ENCODE results near the gene ANP32B. TPM values are rescaled to one million over a fixed set of nuclear protein-coding genes. Genes with fewer than 3 reads are reported as not detected.
A peak's percentile ranks its signal among the peaks of the same experiment; 100 is the strongest.
"Not testable (repeated sequence)": the region's sequence is repeated elsewhere in the genome, so short reads cannot be mapped to it uniquely, and the experiment has no call there.

Gene ANP32B
- total RNA-seq, 1 donor from 2014 or later = 323 TPM

- no peak overlapping the region for H3K27ac Mint-ChIP-seq
- no peak overlapping the region for H3K4me3 Mint-ChIP-seq (ENCODE audit: low read depth)
- peaks cover 2% of the 10 kb centered on the region for H3K9me3 Mint-ChIP-seq
- DNase-seq (ENCODE audit: low spot score) = no peak
- H3K4me1 Mint-ChIP-seq (ENCODE audit: low read depth) = peaks cover 2% of the 10 kb centered on the region
- peaks cover 19% of the 10 kb centered on the region for H3K27me3 Mint-ChIP-seq (ENCODE audit: low read depth)
- intact Hi-C loops (cut with micrococcal nuclease) = no loop called here
- H3K36me3 Mint-ChIP-seq (ENCODE audit: low read depth) = no peaks in the 10 kb centered on the region
These were observed 13.0 kb upstream of the ANP32B start for GRCh38 chr9:97970165-97970564.

GRCh38 chr9:97972753-97973152, 10.4 kb upstream of the ANP32B start:
- intact Hi-C loops (cut with micrococcal nuclease) = no loop called here
- Mint-ChIP-seq H3K4me1 (ENCODE audit: low read depth) (peaks cover 2% of the 10 kb centered on the region), H3K9me3 (peaks cover 4% of the 10 kb centered on the region), H3K36me3 (ENCODE audit: low read depth) (no peaks in the 10 kb centered on the region), H3K27me3 (ENCODE audit: low read depth) (peaks cover 22% of the 10 kb centered on the region), H3K4me3 (ENCODE audit: low read depth) (no peak overlapping the region), H3K27ac (no peak overlapping the region)
- DNase-seq (ENCODE audit: low spot score) = no peak

GRCh38 chr9:97975376-97975775, 7.8 kb upstream of the ANP32B start:
- Mint-ChIP-seq H3K27me3 (ENCODE audit: low read depth) (peaks cover 19% of the 10 kb centered on the region), H3K9me3 (peaks cover 4% of the 10 kb centered on the region), H3K27ac (no peak overlapping the region), H3K36me3 (ENCODE audit: low read depth) (no peaks in the 10 kb centered on the region), H3K4me3 (ENCODE audit: low read depth) (no peak overlapping the region), H3K4me1 (ENCODE audit: low read depth) (peaks cover 6% of the 10 kb centered on the region)
- DNase-seq (ENCODE audit: low spot score) = no peak
- intact Hi-C loops (cut with micrococcal nuclease) = no loop called here

GRCh38 chr9:97976633-97977032, 6.5 kb upstream of the ANP32B start:
- H3K4me1 Mint-ChIP-seq (ENCODE audit: low read depth); intact Hi-C loops (cut with micrococcal nuclease); H3K9me3 Mint-ChIP-seq; DNase-seq (ENCODE audit: low spot score); H3K27ac Mint-ChIP-seq; H3K36me3 Mint-ChIP-seq (ENCODE audit: low read depth); H3K4me3 Mint-ChIP-seq (ENCODE audit: low read depth): not testable (repeated sequence)
- H3K27me3 Mint-ChIP-seq (ENCODE audit: low read depth) = peaks cover 17% of the 10 kb centered on the region

GRCh38 chr9:97978371-97979130, 4.6 kb upstream of the ANP32B start:
- no peak overlapping the region for H3K4me3 Mint-ChIP-seq (ENCODE audit: low read depth)
- peaks cover 11% of the 10 kb centered on the region for H3K4me1 Mint-ChIP-seq (ENCODE audit: low read depth)
- intact Hi-C loops (cut with micrococcal nuclease) = no loop called here
- no peak for DNase-seq (ENCODE audit: low spot score)
- H3K9me3 Mint-ChIP-seq = peaks cover 4% of the 10 kb centered on the region
- H3K27ac Mint-ChIP-seq = no peak overlapping the region
- H3K27me3 Mint-ChIP-seq (ENCODE audit: low read depth) = peaks cover 5% of the 10 kb centered on the region
- no peaks in the 10 kb centered on the region for H3K36me3 Mint-ChIP-seq (ENCODE audit: low read depth)

- H3K4me1 Mint-ChIP-seq (ENCODE audit: low read depth) = peaks cover 11% of the 10 kb centered on the region
- H3K36me3 Mint-ChIP-seq (ENCODE audit: low read depth) = no peaks in the 10 kb centered on the region
- no peak overlapping the region for H3K4me3 Mint-ChIP-seq (ENCODE audit: low read depth)
- DNase-seq (ENCODE audit: low spot score) = no peak
- intact Hi-C loops (cut with micrococcal nuclease) = loop anchor here (5.0 kb wide), 1 partner anchor 122 kb away; no protein-coding TSS in a partner anchor
- H3K27me3 Mint-ChIP-seq (ENCODE audit: low read depth) = peaks cover 5% of the 10 kb centered on the region
- H3K9me3 Mint-ChIP-seq = peaks cover 4% of the 10 kb centered on the region
- H3K27ac Mint-ChIP-seq = no peak overlapping the region
These were observed 3.2 kb upstream of the ANP32B start for GRCh38 chr9:97979788-97980478.

- H3K4me1 Mint-ChIP-seq (ENCODE audit: low read depth) = peaks cover 11% of the 10 kb centered on the region
- no peak for DNase-seq (ENCODE audit: low spot score)
- H3K36me3 Mint-ChIP-seq (ENCODE audit: low read depth) = peaks cover 2% of the 10 kb centered on the region
- no peaks in the 10 kb centered on the region for H3K9me3 Mint-ChIP-seq
- peaks cover 1% of the 10 kb centered on the region for H3K27me3 Mint-ChIP-seq (ENCODE audit: low read depth)
- no peak overlapping the region for H3K27ac Mint-ChIP-seq
- no peak overlapping the region for H3K4me3 Mint-ChIP-seq (ENCODE audit: low read depth)
- intact Hi-C loops (cut with micrococcal nuclease) = loop anchor here (5.0 kb wide), 1 partner anchor 122 kb away; no protein-coding TSS in a partner anchor
These were observed 2.7 kb upstream of the ANP32B start for GRCh38 chr9:97980479-97980803.

GRCh38 chr9:97980918-97981845, 2.0 kb upstream of the ANP32B start:
- DNase-seq (ENCODE audit: low spot score) = no peak
- Mint-ChIP-seq H3K4me1 (ENCODE audit: low read depth) (peaks cover 14% of the 10 kb centered on the region), H3K27ac (no peak overlapping the region), H3K4me3 (ENCODE audit: low read depth) (peak overlapping the region; percentile 9), H3K27me3 (ENCODE audit: low read depth) (peaks cover 1% of the 10 kb centered on the region), H3K36me3 (ENCODE audit: low read depth) (peaks cover 9% of the 10 kb centered on the region), H3K9me3 (no peaks in the 10 kb centered on the region)
- intact Hi-C loops (cut with micrococcal nuclease) = loop anchor here (5.0 kb wide), 1 partner anchor 121 kb away; no protein-coding TSS in a partner anchor

GRCh38 chr9:97981846-97982682, 1.1 kb upstream of the ANP32B start:
- no peaks in the 10 kb centered on the region for H3K9me3 Mint-ChIP-seq
- peaks cover 14% of the 10 kb centered on the region for H3K36me3 Mint-ChIP-seq (ENCODE audit: low read depth)
- DNase-seq (ENCODE audit: low spot score) = no peak
- H3K4me1 Mint-ChIP-seq (ENCODE audit: low read depth) = peaks cover 20% of the 10 kb centered on the region
- H3K27me3 Mint-ChIP-seq (ENCODE audit: low read depth) = no peaks in the 10 kb centered on the region
- intact Hi-C loops (cut with micrococcal nuclease) = loop anchor here (2.0 to 5.0 kb wide), 2 partner anchors 75 to 120 kb away; partner anchors contain the start of gene NANS
- H3K4me3 Mint-ChIP-seq (ENCODE audit: low read depth) = peak overlapping the region; percentile 84
- peak overlapping the region; percentile 80 for H3K27ac Mint-ChIP-seq

GRCh38 chr9:97983589-97984187, 547 bp downstream of the ANP32B start:
- Mint-ChIP-seq H3K27me3 (ENCODE audit: low read depth) (no peaks in the 10 kb centered on the region), H3K9me3 (no peaks in the 10 kb centered on the region), H3K27ac (peak overlapping the region; percentile 78), H3K36me3 (ENCODE audit: low read depth) (peaks cover 19% of the 10 kb centered on the region), H3K4me1 (ENCODE audit: low read depth) (peaks cover 33% of the 10 kb centered on the region), H3K4me3 (ENCODE audit: low read depth) (peak overlapping the region; percentile 71)
- intact Hi-C loops (cut with micrococcal nuclease) = loop anchor here (1.0 to 5.0 kb wide), 3 partner anchors 61 to 119 kb away; partner anchors contain the start of genes NANS and TRMO
- peak; percentile 43 for DNase-seq (ENCODE audit: low spot score)

- Mint-ChIP-seq H3K27ac (no peak overlapping the region), H3K9me3 (no peaks in the 10 kb centered on the region), H3K36me3 (ENCODE audit: low read depth) (peaks cover 19% of the 10 kb centered on the region), H3K4me1 (ENCODE audit: low read depth) (peaks cover 40% of the 10 kb centered on the region), H3K27me3 (ENCODE audit: low read depth) (no peaks in the 10 kb centered on the region), H3K4me3 (ENCODE audit: low read depth) (peak overlapping the region; percentile 66)
- peak; percentile 76 for DNase-seq (ENCODE audit: low spot score)
- intact Hi-C loops (cut with micrococcal nuclease) = loop anchor here (5.0 kb wide), 2 partner anchors 63 to 118 kb away; no protein-coding TSS in a partner anchor
These were observed 1.3 kb downstream of the ANP32B start for GRCh38 chr9:97984188-97985057.

Data from activated T-helper 2 cell treated with anti-CD3 and anti-CD28 coated beads, Interferon-gamma antibody, Interleukin-2, Interleukin-4, amounts not matched to agents 10 μg/mL and 5 μg/mL and 100 μg/mL, durations not matched to agents 14 hours and 24 hours and 36 hours (primary cell).